ENCODE data around the gene INCA1. TPM values are rescaled to one million over a fixed set of nuclear protein-coding genes. Genes with fewer than 3 reads are reported as not detected.
A peak's percentile ranks its signal among the peaks of the same experiment; 100 is the strongest.

Gene INCA1
- total and polyA plus RNA-seq, 2 of the 8 experiments (the other 6 are each of a cell fraction or from before 2014, with no cell fraction given), result 0.89 to 1.4 TPM

GRCh38 chr17:4968486-4969046 is 28.8 kb downstream of the INCA1 start:
- Histone ChIP-seq H3K4me3 (ENCODE audit: extremely low read depth in 1 of 4, insufficient read depth in 2 of 4, low read depth in 3 of 4, low read length in 4 of 4) (peak overlapping the region; percentile 71 to 90 (median 85)), H3K9me3 (ENCODE audit: insufficient read depth in 2 of 2, low read depth in 1 of 2, low read length in 1 of 2) (no peaks in the 10 kb centered on the region), H4K8ac (ENCODE audit: extremely low read depth, insufficient read depth, low read length) (peak overlapping the region; percentile 75), H2AK5ac (ENCODE audit: low read depth, low read length) (peak overlapping the region; percentile 86; the same call in 1 of the 2 replicates), H3K79me1 (ENCODE audit: low read depth, low read length) (peaks cover 3% of the 10 kb centered on the region; the same call in 1 of the 2 replicates), H3K14ac (ENCODE audit: insufficient read length) (peak overlapping the region; percentile 29), H3K23ac (ENCODE audit: insufficient read length) (no peak overlapping the region), H3K4me2 (ENCODE audit: insufficient read depth in 1 of 2, low read depth in 2 of 2, low read length in 2 of 2) (peak overlapping the region; percentile 92 to 99), H3K9ac (replicated peaks in 1 of 4; ENCODE audit: extremely low read depth in 1 of 4, low read depth in 3 of 4, low read length in 3 of 4) (peak overlapping the region in 3 of 4 experiments; percentile 66 to 93 (median 77); a peak in 6 of 7 replicates), H3K56ac (replicated peaks; ENCODE audit: insufficient read length, low read depth, low read length) (peak overlapping the region; percentile 75), H2AFZ (ENCODE audit: low read length) (no peak overlapping the region), H2BK120ac (replicated peaks; ENCODE audit: low read depth, low read length) (no peak overlapping the region), H2BK12ac (ENCODE audit: low read depth, low read length) (peak overlapping the region; percentile 99), H4K20me1 (replicated peaks in 1 of 2; ENCODE audit: control insufficient read depth in 1 of 2, insufficient read depth in 2 of 2, low read length in 2 of 2) (peaks cover 2 to 9% of the 10 kb centered on the region in 2 experiments), H2BK20ac (ENCODE audit: low read length) (peak overlapping the region; percentile 48; the same call in 1 of the 2 replicates), H3K4ac (replicated peaks; ENCODE audit: insufficient read length, low read depth, low read length) (peak overlapping the region; percentile 76), H3K27ac (ENCODE audit: low read depth, low read length) (peak overlapping the region; percentile 47; the same call in 1 of the 2 replicates), H3K79me2 (ENCODE audit: control insufficient read depth in 1 of 2, insufficient read depth in 2 of 2, low read length in 2 of 2) (peaks cover 0 to 16% of the 10 kb centered on the region in 2 experiments; a peak in 2 of 4 replicates), H3K27me3 (replicated peaks in 1 of 4; ENCODE audit: control insufficient read depth in 3 of 4, extremely low read depth in 1 of 4, insufficient read depth in 3 of 4, low read length in 3 of 4) (peaks cover 0 to 11% (median 4%) of the 10 kb centered on the region in 4 experiments; a peak in 3 of 7 replicates), H3K36me3 (ENCODE audit: control insufficient read depth in 2 of 4, insufficient read depth in 4 of 4, low read length in 3 of 4) (peaks cover 0 to 11% (median 0%) of the 10 kb centered on the region in 4 experiments; a peak in 1 of 8 replicates), H4K91ac (replicated peaks; ENCODE audit: insufficient read length, low read length) (peak overlapping the region; percentile 97), H3K23me2 (ENCODE audit: low read depth, low read length) (peaks cover 19% of the 10 kb centered on the region; the same call in 1 of the 2 replicates), H4K5ac (ENCODE audit: insufficient read length, low read depth, low read length) (peak overlapping the region; percentile 95), H2BK15ac (ENCODE audit: low read length) (peak overlapping the region; percentile 99; the same call in 1 of the 2 replicates), H3K4me1 (replicated peaks in 1 of 4; ENCODE audit: control insufficient read depth in 3 of 4, insufficient read depth in 4 of 4, low read length in 3 of 4) (peaks cover 2 to 16% (median 9%) of the 10 kb centered on the region in 4 experiments), H2BK5ac (ENCODE audit: low read depth, low read length) (peak overlapping the region; percentile 96), H3K18ac (ENCODE audit: extremely low read depth, low read length) (peak overlapping the region; percentile 93)
- peak in 1 of 2 experiments; percentile 72 for DNase-seq (ENCODE audit: low read depth in 1 of 2, low spot score in 2 of 2)
- 6% methylated on average over 20 of the region's 23 CpGs; no CpG with 5 or more reads in 1 of the 2 experiments for WGBS, 2 experiments (ENCODE audit: extremely low coverage in 1 of 2, insufficient coverage in 1 of 2, insufficient read length in 1 of 2, insufficient replicate concordance in 2 of 2, low coverage in 1 of 2, low lambda C conversion rate in 2 of 2, missing lambda C conversion rate in 1 of 2)
- no peak for FAIRE-seq
- CTCF ChIA-PET (ENCODE audit: partially characterized antibody), result interaction anchor here (1.0 to 7.3 kb wide), 6 partner anchors 9 to 60 kb away, joined by 3 to 41 read pairs (median 20); partner anchors contain the start of gene ENO3
- POLR2A ChIA-PET (ENCODE audit: partially characterized antibody), result interaction anchor here (0.7 to 32.4 kb wide), 15 partner anchors 10 to 107 kb away, joined by 3 to 987 read pairs (median 4); partner anchors contain the start of genes C17orf107, CAMTA2, ENO3 and INCA1
- TF ChIP-seq GTF2F1 (IDR thresholded peaks at IDR 0.05; ENCODE audit: borderline replicate concordance, low read depth, low read length) (no peak), TAF1 (IDR thresholded peaks at IDR 0.05; ENCODE audit: low read depth, low read length) (no peak), MAX (IDR thresholded peaks at IDR 0.05) (peak; percentile 45), RAD21 (IDR thresholded peaks at IDR 0.05 in 1 of 2, conservative IDR thresholded peaks at IDR 0.05 in 1 of 2; ENCODE audit: low read depth in 2 of 2, low read length in 2 of 2) (0 out of 4 replicates have a peak, but pooled peaks of 1 of the 2 experiments have one; percentile 2), RBBP5 (IDR thresholded peaks at IDR 0.05; ENCODE audit: borderline replicate concordance, low read depth, low read length) (no peak)
- TF ChIP-seq, protein P1, sequence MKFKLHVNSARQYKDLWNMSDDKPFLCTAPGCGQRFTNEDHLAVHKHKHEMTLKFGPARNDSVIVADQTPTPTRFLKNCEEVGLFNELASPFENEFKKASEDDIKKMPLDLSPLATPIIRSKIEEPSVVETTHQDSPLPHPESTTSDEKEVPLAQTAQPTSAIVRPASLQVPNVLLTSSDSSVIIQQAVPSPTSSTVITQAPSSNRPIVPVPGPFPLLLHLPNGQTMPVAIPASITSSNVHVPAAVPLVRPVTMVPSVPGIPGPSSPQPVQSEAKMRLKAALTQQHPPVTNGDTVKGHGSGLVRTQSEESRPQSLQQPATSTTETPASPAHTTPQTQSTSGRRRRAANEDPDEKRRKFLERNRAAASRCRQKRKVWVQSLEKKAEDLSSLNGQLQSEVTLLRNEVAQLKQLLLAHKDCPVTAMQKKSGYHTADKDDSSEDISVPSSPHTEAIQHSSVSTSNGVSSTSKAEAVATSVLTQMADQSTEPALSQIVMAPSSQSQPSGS (IDR thresholded peaks at IDR 0.05; ENCODE audit: low read length), result no peak
- TF ChIP-seq, protein P2, sequence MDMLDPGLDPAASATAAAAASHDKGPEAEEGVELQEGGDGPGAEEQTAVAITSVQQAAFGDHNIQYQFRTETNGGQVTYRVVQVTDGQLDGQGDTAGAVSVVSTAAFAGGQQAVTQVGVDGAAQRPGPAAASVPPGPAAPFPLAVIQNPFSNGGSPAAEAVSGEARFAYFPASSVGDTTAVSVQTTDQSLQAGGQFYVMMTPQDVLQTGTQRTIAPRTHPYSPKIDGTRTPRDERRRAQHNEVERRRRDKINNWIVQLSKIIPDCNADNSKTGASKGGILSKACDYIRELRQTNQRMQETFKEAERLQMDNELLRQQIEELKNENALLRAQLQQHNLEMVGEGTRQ (IDR thresholded peaks at IDR 0.05; ENCODE audit: low read length), result peak; percentile 28; the same call in 1 of the 2 replicates

All from H1 (cell line).